ENCODE results near the gene BABAM2.

Gene BABAM2

DNA sequence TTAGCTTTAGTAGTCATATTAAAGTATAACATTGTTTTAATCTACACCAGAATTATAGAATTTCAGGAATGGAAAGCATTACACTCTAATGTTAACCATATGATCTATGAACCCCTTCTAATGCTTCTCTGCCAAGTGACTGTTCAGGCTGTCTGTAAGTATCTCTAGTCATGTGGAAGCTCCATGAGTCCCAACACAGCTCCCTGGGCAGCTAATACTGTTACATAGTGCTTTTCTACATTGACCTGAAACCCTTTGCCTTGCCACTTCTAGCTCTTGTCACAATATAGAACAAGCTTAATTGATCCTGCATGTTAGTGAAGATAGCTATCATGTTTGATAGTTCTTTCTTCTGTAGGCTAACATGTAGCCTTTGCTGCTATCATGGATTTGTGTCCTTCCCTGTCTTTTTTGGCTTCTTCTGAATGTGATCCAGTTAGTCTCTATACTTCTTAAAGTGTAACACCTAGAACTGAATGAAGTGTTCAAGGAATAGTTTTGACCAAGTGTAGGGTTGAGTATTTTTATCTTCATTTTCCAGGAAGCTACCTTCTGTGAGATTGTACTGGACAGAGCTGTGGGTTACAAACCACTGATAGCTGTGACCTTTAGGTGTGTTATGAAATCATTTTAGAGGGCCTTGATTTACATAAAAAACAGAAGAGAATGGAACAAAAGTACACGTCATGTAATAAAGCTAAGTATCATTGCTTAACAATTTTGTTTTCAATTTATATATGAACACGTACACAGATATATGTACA is 23.7 kb downstream of the BABAM2 start:
- DNase-seq: no peak

- DNase-seq: no peak
These were observed 24.3 kb downstream of the BABAM2 start for GRCh38 chr2:27914805-27915175.

DNA sequence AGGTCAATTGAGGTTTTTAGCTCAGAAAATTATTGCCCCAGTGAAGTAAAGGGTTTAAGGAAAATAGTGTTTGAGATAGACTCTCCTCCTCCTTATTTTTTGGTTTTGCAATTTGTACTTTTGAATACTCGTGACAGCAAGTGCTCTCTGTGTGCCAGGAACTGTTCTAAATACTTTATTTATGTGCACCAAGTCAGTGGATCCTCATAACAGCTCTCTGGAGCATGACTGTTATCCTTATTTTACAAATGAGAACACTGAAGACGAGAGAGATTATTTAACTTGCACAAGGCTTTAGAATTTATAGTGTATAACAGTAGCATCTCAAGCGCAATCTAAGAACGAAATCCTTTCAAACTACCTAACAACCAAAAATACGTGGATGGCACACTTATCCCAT is 24.7 kb downstream of the BABAM2 start:
- DNase-seq: no peak

DNA sequence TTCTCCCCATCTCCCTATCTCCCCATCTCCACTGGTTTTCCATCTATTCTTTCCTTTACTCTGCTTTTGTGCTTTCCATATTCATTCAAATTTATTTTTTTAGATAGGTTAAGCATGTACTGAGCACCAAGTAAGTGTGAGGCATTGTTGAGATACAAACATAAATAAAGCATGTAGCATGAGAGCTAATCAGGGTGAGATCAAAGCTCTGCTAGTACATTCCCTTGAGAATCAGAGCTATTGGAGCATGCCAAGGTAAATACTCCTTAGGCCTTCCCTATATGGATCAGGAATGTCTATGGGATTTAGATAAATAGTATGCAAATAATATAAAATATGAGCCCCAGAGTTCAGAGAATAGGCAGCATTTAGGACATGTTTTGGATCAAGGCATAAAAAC is 25.3 kb downstream of the BABAM2 start:
- DNase-seq: no peak

DNA sequence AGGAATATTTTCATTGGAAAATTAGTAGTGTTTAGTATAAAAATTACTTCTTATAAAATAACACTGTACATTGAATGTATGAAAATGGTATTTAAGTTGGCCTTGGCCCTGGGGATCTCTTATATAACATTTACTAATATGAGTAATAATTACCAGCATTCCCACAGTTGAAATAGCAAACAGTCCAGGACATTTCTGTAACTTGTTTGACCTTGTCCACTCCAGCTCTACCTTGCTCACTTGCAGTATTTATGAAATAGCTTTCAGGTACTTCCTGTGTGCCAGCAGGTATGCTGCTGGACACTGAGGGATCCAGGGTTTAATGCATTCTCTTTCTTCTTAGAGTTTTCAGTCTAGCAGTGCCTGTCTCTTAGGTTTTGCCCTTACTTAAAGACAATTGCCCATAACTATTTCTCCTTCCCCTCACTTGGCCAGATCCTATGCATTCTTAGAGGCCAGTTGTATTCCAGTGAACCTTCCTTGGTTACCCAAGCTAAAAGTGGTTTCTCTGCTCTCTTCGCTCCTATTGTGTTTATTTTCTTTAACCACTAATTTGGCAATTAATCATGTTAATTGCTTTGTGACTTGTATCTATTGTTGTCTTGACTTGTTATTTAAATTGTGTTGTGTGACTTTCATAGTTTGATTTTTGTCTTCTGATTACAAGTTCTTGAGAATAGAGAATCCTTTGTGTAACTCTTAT is 25.9 kb downstream of the BABAM2 start:
- no peak for DNase-seq

- no peak for DNase-seq
These were observed 29.8 kb downstream of the BABAM2 start for GRCh38 chr2:27920148-27920885.

DNA sequence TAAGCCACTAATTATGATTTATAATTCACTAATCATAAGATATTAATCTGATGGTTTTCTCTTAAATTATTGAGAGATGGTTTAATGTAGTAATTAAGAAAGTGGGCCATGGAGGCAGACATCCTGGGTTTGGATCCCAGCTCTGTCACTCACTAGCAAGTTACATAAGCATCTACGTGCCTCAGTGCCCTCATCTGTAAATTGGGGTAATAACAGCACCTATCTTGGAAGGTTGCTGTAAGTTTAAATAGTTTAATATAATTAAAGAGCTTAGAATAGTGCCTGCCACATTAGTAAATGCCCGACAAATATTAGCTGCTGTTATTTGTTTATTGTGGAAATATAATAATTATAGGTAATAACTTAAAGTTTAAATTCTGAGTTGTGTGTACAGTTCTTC is 30.9 kb downstream of the BABAM2 start:
- DNase-seq: no peak

- no peak for DNase-seq
These were observed 31.5 kb downstream of the BABAM2 start for GRCh38 chr2:27921880-27922547.

DNA sequence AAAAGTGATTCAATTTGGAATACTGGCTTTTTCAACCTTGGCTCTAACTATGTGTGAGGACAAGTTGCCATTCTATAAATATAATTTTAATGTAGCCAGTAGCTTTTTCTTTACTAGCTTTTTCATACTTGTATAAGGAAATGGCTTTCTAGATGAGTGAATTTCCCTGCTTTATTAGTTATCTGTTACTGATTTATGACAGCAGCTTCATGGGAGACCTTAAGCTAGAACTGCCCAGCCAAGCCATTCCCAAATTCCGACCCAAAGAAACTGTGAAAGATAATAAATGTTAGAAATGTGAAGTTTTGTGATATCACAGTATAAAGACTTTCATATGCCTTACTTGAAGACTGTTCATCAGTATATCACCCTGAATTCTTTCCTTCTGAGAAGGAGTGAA is 32.3 kb downstream of the BABAM2 start:
- DNase-seq: no peak

DNA sequence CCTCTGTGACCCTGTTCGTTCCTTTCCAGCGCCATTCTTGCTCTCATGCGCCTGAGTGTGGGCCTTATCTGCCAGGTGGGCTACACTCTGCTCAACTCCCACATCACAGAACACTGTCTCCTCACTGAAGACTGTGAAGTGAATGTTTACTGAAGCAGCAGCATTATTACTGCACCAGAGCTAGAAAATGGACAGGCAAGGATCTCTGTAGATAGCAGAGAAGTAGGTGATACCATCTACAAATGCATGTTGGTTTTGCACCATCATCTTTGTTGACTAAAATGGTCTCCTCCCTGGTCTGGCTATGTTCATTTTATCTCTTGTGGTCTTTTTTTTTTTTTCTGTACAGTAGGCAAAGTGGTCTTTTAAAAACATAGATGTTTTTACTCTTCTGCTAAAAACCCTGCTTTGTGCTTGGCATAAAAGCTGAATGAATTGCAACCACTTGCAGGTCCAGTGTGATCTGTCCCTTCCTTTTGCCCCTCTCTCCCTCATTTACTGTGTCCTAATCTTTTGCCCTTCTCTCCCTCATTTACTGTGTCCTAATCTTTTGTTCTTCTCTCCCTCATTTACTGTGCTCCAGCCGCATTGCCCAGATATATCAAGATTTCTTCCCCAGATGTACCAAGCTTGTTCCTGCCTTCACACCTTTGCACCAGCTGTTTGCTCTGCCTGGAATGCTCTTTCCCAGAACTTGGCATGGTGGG is 35.4 kb downstream of the BABAM2 start:
- DNase-seq: no peak

GRCh38 chr2:27929916-27930486 is 39.5 kb downstream of the BABAM2 start:
- DNase-seq: no peak

GRCh38 chr2:27931361-27931950 is 40.9 kb downstream of the BABAM2 start:
- no peak for DNase-seq

DNA sequence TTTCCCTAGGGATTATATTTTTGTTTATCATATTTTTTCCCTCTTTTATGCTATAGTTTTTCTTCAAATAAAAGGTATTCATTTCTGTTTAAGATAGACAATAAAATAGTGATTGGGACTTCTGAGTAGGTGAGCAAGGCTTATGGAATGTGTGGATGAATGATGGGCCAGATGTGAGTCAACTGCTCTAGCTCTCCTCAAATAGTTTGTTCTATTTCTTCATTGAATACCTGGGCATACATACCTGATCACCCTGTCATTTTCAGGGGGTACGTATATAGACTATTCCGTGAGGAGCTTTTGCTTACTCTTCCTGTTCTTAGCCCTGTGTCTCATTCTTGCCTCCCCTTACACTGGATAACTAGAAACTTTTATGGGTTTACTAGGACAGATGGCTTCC is 41.9 kb downstream of the BABAM2 start:
- no peak for DNase-seq

DNA sequence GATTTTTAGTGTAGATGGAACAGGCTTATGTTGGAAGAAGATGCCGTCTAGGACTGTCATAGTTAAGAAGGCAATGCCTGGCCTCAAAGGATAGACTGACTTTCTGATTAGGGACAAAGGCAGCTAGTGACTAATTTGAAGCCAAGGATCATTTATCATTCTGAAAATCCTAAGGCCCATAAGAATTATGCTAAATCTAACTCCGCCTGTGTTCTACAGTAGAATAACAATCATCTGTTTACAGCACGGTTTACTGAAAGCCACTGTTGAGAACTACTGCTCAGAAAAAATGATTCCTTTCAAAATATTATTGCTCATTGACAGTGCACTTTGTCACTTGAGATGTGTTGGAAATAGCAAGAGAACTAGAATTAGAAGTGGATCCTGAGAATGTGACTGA is 44.5 kb downstream of the BABAM2 start:
- DNase-seq: no peak

DNA sequence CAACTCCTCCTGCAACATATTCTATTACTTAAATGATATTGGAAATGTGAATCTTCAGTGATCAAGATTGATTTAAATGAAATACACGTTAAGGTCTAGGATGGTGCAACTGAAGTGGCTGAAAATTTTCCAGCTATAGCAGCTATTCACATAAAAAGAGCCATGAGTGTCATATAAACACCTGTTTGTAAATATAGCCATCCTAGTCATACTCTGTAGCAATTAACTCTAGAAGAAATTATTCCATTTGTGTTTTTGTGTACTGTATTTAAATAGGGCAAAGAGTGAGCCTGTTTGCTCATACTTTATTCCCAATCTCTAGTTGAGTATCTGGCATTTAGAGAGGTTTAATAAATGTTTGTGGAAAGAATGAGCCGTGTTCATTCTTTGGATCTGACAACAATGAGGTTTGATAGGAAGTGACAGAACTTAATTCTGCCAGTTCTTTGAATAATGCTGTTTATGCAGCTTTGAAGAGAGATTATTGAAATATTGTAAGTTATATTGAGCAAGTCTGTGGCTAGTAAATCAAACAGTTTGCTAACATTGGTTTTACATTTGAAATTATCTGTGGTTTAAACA is 49.7 kb downstream of the BABAM2 start:
- no peak for DNase-seq

GRCh38 chr2:27940982-27941381 is 50.5 kb downstream of the BABAM2 start:
- DNase-seq: no peak

GRCh38 chr2:27942612-27943547 is 52.4 kb downstream of the BABAM2 start:
- DNase-seq: no peak

DNA sequence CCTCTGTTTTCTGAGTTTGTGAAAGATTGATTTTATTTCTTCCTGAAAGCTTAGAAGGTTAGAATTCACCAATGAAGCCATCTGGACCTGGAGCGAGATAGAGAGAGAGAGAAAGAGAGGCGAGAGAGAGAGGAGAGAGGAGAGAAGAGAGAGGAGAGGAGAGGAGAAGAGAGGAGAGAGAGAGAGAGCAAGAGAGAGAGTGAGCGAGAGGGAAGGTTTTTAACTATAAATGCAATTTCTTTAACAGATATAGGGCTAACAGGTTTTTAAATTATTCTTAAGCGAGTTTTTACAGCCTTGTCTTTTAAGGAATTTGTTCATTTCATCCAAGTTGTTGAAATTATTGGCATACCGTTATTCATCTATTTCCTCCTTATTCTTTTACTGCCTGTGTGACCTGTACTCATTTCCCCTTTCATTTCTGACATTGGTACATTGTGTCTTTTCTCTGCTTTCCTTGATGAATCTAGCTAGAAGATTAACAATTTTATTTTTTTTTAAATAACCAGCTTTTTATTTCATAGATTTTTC is 56.1 kb downstream of the BABAM2 start:
- no peak for DNase-seq

DNA sequence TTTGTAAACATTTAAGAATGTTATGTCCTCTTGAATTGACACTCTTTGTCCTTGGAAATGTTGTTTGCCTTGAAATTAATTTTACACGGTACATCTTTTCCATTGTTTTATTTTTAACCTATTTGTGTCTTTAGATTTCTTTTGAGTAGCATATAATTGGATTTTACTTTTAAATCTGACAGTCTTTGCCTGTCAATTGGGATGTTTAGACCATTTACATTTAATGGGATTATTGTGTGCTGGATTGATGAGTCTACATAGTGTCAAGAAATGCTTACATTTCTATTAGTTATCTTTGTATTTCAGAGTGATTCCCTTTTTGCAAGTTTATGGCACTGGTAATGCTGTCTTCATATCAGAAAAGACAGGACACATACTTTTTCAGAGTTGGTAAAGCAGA is 61.5 kb downstream of the BABAM2 start:
- no peak for DNase-seq

DNA sequence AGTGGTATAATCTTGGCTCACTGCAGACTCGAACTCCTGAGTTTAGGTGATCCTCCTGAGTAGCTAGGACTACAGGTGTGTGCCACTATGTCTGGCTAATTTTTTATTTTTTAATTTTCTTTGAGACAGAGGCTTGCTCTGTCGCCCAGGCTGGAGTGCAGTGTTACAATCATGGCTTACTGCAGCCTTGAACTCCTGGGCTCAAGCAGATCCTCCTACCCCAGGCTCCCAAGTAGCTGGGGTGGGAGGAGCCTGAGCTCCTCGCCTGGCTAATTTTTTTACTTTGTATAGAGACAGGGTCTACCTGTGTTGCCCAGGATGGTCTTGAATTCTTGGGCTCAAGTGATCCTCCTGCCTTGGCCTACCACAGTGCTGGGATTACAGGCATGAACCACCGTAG is 62.5 kb downstream of the BABAM2 start:
- DNase-seq: no peak

All from stimulated activated CD4-positive, alpha-beta T cell treated with anti-CD3 and anti-CD28 coated beads, Interleukin-2, amount 100 ng/mL, for 24 hours (primary cell).